NCI-H774 (cell line): ENCODE measurements around the gene RET.

Experiments used
- DNase-seq: peaks from one replicate; lab custom pipeline; 2025; lab: John Stamatoyannopoulos, UW

Gene RET

GRCh38 chr10:43076876-43077420, at the start of gene RET:
Gene RET (plus strand): TSS chr10:43077069. CDS start chr10:43077259, 190 bp downstream.
- peak; percentile 63 for DNase-seq

GRCh38 chr10:43027331-43027955, 49.4 kb upstream of the RET start:
- no peak for DNase-seq

- DNase-seq: no peak
Measured at GRCh38 chr10:43028143-43028542, 48.7 kb upstream of the RET start.

- no peak for DNase-seq
Measured at GRCh38 chr10:43029043-43029442, 47.8 kb upstream of the RET start.

GRCh38 chr10:43032613-43033012, 44.3 kb upstream of the RET start:
- no peak for DNase-seq

- DNase-seq: no peak
Measured at GRCh38 chr10:43035800-43036199, 41.1 kb upstream of the RET start.

- DNase-seq: no peak
Measured at GRCh38 chr10:43036481-43037428, 40.1 kb upstream of the RET start.

- no peak for DNase-seq
Measured at GRCh38 chr10:43037440-43037839, 39.4 kb upstream of the RET start.

- no peak for DNase-seq
Measured at GRCh38 chr10:43037942-43038782, 38.7 kb upstream of the RET start.

GRCh38 chr10:43038783-43039623, 37.9 kb upstream of the RET start:
- DNase-seq: no peak

- DNase-seq: no peak
Measured at GRCh38 chr10:43039624-43040481, 37.0 kb upstream of the RET start.

GRCh38 chr10:43040482-43041256, 36.2 kb upstream of the RET start:
- no peak for DNase-seq

- no peak for DNase-seq
Measured at GRCh38 chr10:43041422-43042342, 35.2 kb upstream of the RET start.

- no peak for DNase-seq
Measured at GRCh38 chr10:43042503-43043341, 34.1 kb upstream of the RET start.

GRCh38 chr10:43043342-43043772, 33.5 kb upstream of the RET start:
- DNase-seq: no peak

- DNase-seq: no peak
Measured at GRCh38 chr10:43043773-43044447, 33.0 kb upstream of the RET start.

- DNase-seq: no peak
Measured at GRCh38 chr10:43044448-43044921, 32.4 kb upstream of the RET start.
